Uterus (tissue), 2 donors: Measurements from ENCODE around the gene RAC3.

Source experiments
- POLR2A ChIP-seq, 2 donors: fragments of 450-650 bp; IDR thresholded peaks; one replicate each; pipeline ENCODE4 v1.6.1; 2016; ENCODE audit warnings: antibody characterized with exemption in 2 of 2, mild to moderate bottlenecking in 1 of 2, moderate library complexity in 1 of 2
- TF ChIP-seq, protein P1 (sequence below), 4 experiments: fragments of 200-600 bp in 2 of 4; fragments of 450-650 bp in 2 of 4; sonication (generic) in 2 of 4; IDR thresholded peaks; one replicate each; pipeline ENCODE4 v1.5.1; 2016 to 2019; ENCODE audit warnings: antibody characterized with exemption in 4 of 4, mild to moderate bottlenecking in 2 of 4, moderate library complexity in 1 of 4

DNA sequence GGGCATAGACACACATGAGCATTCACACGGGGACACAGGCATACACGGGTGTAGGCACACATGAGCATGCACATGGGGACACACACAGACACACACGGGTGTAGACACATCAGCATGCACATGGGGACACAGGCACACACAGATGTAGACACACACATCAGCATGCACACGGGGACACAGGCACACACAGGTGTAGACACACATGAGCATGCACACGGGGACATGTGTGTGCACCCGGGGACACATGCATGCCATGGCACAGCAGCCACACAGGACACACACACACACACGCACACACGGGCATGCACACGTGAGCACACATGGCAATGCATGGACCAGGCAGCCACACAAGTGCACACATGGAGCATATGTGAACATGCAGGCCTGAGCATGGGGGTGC, 11.2 kb downstream of the RAC3 start:
- TF ChIP-seq, protein P1, sequence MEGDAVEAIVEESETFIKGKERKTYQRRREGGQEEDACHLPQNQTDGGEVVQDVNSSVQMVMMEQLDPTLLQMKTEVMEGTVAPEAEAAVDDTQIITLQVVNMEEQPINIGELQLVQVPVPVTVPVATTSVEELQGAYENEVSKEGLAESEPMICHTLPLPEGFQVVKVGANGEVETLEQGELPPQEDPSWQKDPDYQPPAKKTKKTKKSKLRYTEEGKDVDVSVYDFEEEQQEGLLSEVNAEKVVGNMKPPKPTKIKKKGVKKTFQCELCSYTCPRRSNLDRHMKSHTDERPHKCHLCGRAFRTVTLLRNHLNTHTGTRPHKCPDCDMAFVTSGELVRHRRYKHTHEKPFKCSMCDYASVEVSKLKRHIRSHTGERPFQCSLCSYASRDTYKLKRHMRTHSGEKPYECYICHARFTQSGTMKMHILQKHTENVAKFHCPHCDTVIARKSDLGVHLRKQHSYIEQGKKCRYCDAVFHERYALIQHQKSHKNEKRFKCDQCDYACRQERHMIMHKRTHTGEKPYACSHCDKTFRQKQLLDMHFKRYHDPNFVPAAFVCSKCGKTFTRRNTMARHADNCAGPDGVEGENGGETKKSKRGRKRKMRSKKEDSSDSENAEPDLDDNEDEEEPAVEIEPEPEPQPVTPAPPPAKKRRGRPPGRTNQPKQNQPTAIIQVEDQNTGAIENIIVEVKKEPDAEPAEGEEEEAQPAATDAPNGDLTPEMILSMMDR (IDR thresholded peaks at IDR 0.05), result no peak
- no peak for TF ChIP-seq POLR2A (IDR thresholded peaks at IDR 0.05)
